GM12878 (cell line): ENCODE measurements around the gene ELAVL1.

ENCODE experiments used
- ATF3 ChIP-seq: IDR thresholded peaks from 2 replicates; pipeline ENCODE4 v1.6.1; 2011; ENCODE audit warnings: low read depth, mild to moderate bottlenecking, low read length, moderate library complexity, borderline replicate concordance; ENCODE audit errors: extremely low read depth
- CEBPB ChIP-seq, 2 experiments: fragments of 150-350 bp in 1 of 2; IDR thresholded peaks; 2 replicates each; pipeline ENCODE4 v1.6.1; 2012 to 2014; ENCODE audit warnings: low read depth in 2 of 2, low read length in 2 of 2, borderline replicate concordance in 1 of 2, inconsistent platforms in 1 of 2
- CREM ChIP-seq: IDR thresholded peaks from 2 replicates; pipeline ENCODE4 v1.6.1; 2014; ENCODE audit warnings: antibody characterized with exemption, low read depth
- CTCF ChIP-seq, 3 experiments: IDR thresholded peaks in 2 of 3; conservative IDR thresholded peaks in 1 of 3; 2 replicates each; pipeline ENCODE4 v1.5.1; 2011; ENCODE audit warnings: low read depth in 3 of 3, low read length in 3 of 3, mild to moderate bottlenecking in 3 of 3, control low read depth in 2 of 3, moderate library complexity in 2 of 3, inconsistent platforms in 1 of 3, mixed read lengths in 1 of 3; ENCODE audit not compliant: control insufficient read depth in 2 of 3, insufficient read depth in 1 of 3; ENCODE audit errors: extremely low read depth in 1 of 3
- EGR1 ChIP-seq, 2 experiments: IDR thresholded peaks; 1 replicate in 1 of 2; 2 replicates in 1 of 2; pipeline ENCODE4 v1.6.1; 2011 to 2012; ENCODE audit warnings: low read depth in 2 of 2, low read length in 2 of 2, borderline replicate concordance in 1 of 2, mild to moderate bottlenecking in 1 of 2, moderate library complexity in 1 of 2
- EZH2 ChIP-seq: IDR thresholded peaks from 2 replicates; pipeline ENCODE4 v1.6.1; 2012; ENCODE audit warnings: low read depth, mild to moderate bottlenecking, control low read depth, inconsistent platforms, low read length, borderline replicate concordance; ENCODE audit not compliant: control insufficient read depth
- POLR2A ChIP-seq: IDR thresholded peaks from 2 replicates; pipeline ENCODE4 v1.6.1; 2011; ENCODE audit warnings: low read depth, mild to moderate bottlenecking, low read length
- SMC3 ChIP-seq: IDR thresholded peaks from 2 replicates; pipeline ENCODE4 v1.6.1; 2011; ENCODE audit warnings: low read length, improper control_type of control experiment, borderline replicate concordance
- STAT1 ChIP-seq: fragments of 450-650 bp; conservative IDR thresholded peaks from 2 replicates; pipeline ENCODE4 v1.6.1; 2014; ENCODE audit warnings: antibody characterized with exemption, mild to moderate bottlenecking

GRCh38 chr19:7959211-7959610, 46.2 kb downstream of the ELAVL1 start:
- TF ChIP-seq CEBPB (IDR thresholded peaks at IDR 0.05; ENCODE audit: borderline replicate concordance in 1 of 2, low read depth in 2 of 2, low read length in 2 of 2) (no peak), EZH2 (no peak), POLR2A (no peak), ATF3 (no peak), CREM (no peak), CTCF (IDR thresholded peaks at IDR 0.05 in 2 of 3, conservative IDR thresholded peaks at IDR 0.05 in 1 of 3; ENCODE audit: control insufficient read depth in 2 of 3, extremely low read depth in 1 of 3, insufficient read depth in 1 of 3, low read depth in 3 of 3, low read length in 3 of 3) (no peak), SMC3 (no peak), STAT1 (no peak), EGR1 (IDR thresholded peaks at IDR 0.05; ENCODE audit: borderline replicate concordance in 1 of 2, low read depth in 2 of 2, low read length in 2 of 2) (no peak)
